ENCODE results near the gene CACNA1S.

Gene CACNA1S

DNA sequence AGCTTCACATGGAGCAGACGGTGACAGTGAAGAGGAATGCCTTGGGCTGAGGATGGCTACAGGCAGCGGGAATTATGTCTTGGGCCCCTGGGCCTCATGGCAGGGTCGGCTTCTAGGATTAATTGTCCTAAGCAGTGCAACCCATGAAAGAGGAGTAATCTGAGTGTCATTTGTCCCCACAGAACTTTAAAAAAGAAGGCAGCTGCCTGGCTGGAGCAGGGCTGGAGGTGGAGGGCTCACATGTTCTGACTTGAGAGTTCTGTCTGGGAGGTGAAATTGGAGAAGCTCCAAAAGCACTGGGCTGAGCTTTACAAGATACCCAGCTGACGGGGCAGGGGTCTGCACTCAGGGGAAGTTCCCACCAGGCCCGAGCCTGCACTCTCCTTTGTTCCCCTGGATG, 22.6 kb downstream of the CACNA1S start:
- Histone ChIP-seq H3K36me3 (ENCODE audit: control insufficient read depth, insufficient read depth, low read length, severe bottlenecking) (no peaks in the 10 kb centered on the region), H3K4me1 (ENCODE audit: control insufficient read depth, insufficient read depth, low read length) (no peaks in the 10 kb centered on the region), H3K27me3 (replicated peaks; ENCODE audit: control insufficient read depth, insufficient read depth, low read length) (peaks cover 57% of the 10 kb centered on the region), H3K4me3 (ENCODE audit: low read length) (no peak overlapping the region), H3K9me3 (ENCODE audit: control insufficient read depth, low read length) (no peaks in the 10 kb centered on the region), H3K9ac (ENCODE audit: low read length) (no peak overlapping the region)
- no peak for DNase-seq (ENCODE audit: low read depth)

DNA sequence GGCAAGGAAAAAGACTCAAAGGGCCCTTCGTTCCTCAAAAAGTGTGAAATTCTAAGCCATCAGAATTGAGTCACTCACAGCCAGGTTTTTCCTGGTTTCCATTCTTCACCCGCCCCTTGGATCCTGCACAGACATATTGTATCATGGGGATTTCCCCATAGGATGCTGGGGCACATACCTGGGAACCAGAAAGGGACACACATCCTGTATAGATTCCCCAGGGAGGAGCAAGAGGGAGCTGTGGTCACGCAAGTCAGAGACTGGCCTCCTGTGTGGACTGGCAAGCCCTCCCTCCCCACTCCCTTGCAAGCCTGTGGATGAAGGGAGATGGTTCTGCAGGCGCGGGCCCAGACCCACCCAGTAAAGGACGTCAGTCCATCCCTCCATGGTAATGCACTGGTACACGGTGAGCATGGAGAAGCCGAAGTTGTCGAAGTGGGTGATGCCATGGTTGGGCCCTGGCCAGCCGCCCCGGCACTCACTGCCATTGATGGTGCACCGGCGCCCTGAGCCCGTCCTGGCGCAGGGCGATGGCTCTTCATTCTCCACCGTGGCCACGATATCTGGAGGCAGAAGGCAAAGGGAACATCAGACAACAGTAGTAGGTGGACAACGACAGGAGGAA, 23.2 kb downstream of the CACNA1S start:
- no peaks in the 10 kb centered on the region for H3K9me3 ChIP-seq (ENCODE audit: control insufficient read depth, low read length)
- H3K27me3 ChIP-seq (replicated peaks; ENCODE audit: control insufficient read depth, insufficient read depth, low read length), result peaks cover 61% of the 10 kb centered on the region
- DNase-seq (ENCODE audit: low read depth), result no peak
- no peak overlapping the region for H3K9ac ChIP-seq (ENCODE audit: low read length)
- H3K4me1 ChIP-seq (ENCODE audit: control insufficient read depth, insufficient read depth, low read length), result no peaks in the 10 kb centered on the region
- no peak overlapping the region for H3K4me3 ChIP-seq (ENCODE audit: low read length)
- H3K36me3 ChIP-seq (ENCODE audit: control insufficient read depth, insufficient read depth, low read length, severe bottlenecking), result no peaks in the 10 kb centered on the region

DNA sequence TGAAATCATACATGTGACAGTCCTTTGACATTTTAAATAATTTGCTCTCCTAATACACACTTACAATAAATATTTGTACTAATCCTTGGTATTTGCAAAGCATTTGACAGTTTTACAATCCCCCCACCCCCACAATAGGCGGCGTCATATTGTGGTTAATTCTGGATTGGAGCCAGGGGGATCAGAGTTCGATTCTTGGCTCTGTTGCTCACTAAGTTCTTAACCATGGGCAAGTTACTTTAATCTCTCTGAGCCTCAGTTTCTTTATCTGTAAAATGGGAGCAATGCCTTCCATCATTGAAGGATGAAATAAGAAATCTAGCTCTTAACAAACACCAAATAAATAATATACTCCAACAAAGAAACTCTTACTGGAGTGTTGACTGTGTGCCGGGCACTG, 23.8 kb downstream of the CACNA1S start:
- Histone ChIP-seq H3K9me3 (ENCODE audit: control insufficient read depth, low read length) (no peaks in the 10 kb centered on the region), H3K4me3 (ENCODE audit: low read length) (no peak overlapping the region), H3K27me3 (replicated peaks; ENCODE audit: control insufficient read depth, insufficient read depth, low read length) (peaks cover 55% of the 10 kb centered on the region), H3K9ac (ENCODE audit: low read length) (no peak overlapping the region), H3K36me3 (ENCODE audit: control insufficient read depth, insufficient read depth, low read length, severe bottlenecking) (no peaks in the 10 kb centered on the region), H3K4me1 (ENCODE audit: control insufficient read depth, insufficient read depth, low read length) (peaks cover 3% of the 10 kb centered on the region)
- DNase-seq (ENCODE audit: low read depth), result no peak

DNA sequence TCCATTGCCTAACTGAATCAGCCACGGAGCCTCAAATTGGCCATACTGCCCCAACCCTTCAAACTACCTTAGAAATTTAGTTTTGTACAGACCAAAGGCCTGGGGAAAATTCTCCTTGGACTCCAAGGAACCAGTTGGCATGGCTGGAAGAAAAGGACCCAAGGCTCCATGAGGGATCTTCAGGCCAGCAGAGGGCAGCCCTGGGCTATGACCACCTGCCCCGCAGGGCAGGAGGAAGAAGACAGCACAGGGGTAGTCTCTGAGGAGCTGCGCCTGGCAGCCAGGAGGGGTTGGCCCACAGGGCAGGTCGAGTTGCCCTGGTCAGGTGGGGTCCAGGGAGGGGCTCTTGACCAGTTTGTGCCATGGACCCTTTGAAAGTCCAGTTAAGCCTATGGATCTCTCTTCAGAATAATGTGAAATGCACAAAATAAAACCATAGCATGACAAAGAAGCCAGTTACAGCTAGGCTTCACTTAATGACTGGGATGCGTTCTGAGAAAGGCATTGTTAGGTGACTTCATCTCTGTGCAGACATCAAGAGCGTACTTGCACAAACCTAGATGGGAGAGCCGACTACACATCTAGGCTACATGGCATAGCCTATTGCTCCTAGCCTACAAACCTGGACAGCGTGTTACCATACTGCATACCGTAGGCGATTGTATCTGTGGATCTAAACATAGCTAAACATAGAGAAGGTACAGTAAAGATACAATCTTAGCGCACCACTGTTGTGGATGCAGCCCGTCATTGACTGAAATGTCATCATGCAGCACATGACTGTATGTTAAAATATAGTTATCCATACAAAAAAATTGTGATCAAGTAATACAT, 26.1 kb downstream of the CACNA1S start:
- no peaks in the 10 kb centered on the region for H3K36me3 ChIP-seq (ENCODE audit: control insufficient read depth, insufficient read depth, low read length, severe bottlenecking)
- peaks cover 3% of the 10 kb centered on the region for H3K4me1 ChIP-seq (ENCODE audit: control insufficient read depth, insufficient read depth, low read length)
- peak; percentile 57 for DNase-seq (ENCODE audit: low read depth)
- H3K9ac ChIP-seq (ENCODE audit: low read length), result no peak overlapping the region
- H3K4me3 ChIP-seq (ENCODE audit: low read length), result no peak overlapping the region
- H3K9me3 ChIP-seq (ENCODE audit: control insufficient read depth, low read length), result no peaks in the 10 kb centered on the region
- peaks cover 46% of the 10 kb centered on the region for H3K27me3 ChIP-seq (replicated peaks; ENCODE audit: control insufficient read depth, insufficient read depth, low read length)

DNA sequence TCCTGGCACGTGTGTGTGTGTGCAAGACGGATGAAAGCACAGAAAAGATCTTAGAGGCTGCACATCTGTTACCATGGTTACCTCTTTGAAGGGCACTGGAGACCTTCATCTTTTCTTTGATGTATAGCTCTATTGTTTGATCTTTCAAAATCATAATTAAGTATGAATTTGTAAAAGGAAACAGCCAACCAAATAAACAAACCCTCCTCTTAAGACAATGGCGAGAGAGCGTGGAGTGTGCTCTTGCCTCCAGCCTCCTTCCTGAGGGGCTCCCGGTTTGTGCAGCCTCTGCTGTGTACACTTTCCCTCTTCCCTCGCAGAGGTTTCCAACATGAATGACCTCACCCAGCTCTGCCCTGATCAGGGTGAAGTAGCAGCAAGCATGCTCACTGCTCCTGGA, 27.9 kb downstream of the CACNA1S start:
- Histone ChIP-seq H3K36me3 (ENCODE audit: control insufficient read depth, insufficient read depth, low read length, severe bottlenecking) (no peaks in the 10 kb centered on the region), H3K9me3 (ENCODE audit: control insufficient read depth, low read length) (no peaks in the 10 kb centered on the region), H3K9ac (ENCODE audit: low read length) (no peak overlapping the region), H3K4me1 (ENCODE audit: control insufficient read depth, insufficient read depth, low read length) (peaks cover 3% of the 10 kb centered on the region), H3K4me3 (ENCODE audit: low read length) (no peak overlapping the region), H3K27me3 (replicated peaks; ENCODE audit: control insufficient read depth, insufficient read depth, low read length) (peaks cover 59% of the 10 kb centered on the region)
- no peak for DNase-seq (ENCODE audit: low read depth)

DNA sequence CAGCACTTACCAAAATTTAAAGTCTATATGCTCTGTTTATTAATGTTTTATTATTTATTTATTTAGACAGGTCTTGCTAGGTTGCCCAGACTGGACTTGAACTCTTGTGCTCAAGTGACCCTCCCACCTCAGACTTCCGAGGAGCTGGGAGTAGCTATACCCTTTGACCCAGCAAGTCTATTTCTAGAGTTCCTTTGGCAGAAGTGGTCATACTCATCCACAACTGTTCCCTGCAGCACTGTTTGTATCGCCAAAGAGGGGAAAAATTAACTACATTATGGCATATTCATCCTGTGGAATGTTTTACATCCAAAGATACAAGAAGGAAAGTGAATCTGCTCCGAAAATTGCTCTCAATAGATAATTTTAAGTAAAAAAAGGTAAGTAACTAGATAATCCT, 28.5 kb downstream of the CACNA1S start:
- no peak overlapping the region for H3K9ac ChIP-seq (ENCODE audit: low read length)
- H3K4me3 ChIP-seq (ENCODE audit: low read length), result no peak overlapping the region
- no peaks in the 10 kb centered on the region for H3K36me3 ChIP-seq (ENCODE audit: control insufficient read depth, insufficient read depth, low read length, severe bottlenecking)

DNA sequence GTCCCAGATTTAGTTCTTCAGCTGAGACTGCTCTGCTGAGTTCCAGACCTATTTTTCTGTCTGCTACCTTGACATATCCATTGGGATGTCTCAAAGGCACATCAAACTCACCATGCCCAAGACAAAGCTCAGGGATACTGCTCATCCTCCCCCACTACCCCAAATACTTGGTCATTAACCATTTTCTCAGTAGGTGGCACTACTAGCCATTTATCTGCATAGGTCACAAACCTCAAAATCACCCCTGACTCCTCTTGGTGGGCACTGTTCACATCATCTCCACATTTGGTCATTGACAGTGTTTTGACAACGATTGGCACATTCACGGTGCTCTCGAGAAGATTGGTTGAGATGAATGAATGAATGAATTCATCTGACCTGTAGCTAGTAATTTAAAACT, 32.1 kb downstream of the CACNA1S start:
- H3K9ac ChIP-seq (ENCODE audit: low read length), result no peak overlapping the region
- no peaks in the 10 kb centered on the region for H3K9me3 ChIP-seq (ENCODE audit: control insufficient read depth, low read length)
- no peak for DNase-seq (ENCODE audit: low read depth)
- no peaks in the 10 kb centered on the region for H3K36me3 ChIP-seq (ENCODE audit: control insufficient read depth, insufficient read depth, low read length, severe bottlenecking)
- H3K4me3 ChIP-seq (ENCODE audit: low read length), result no peak overlapping the region
- H3K4me1 ChIP-seq (ENCODE audit: control insufficient read depth, insufficient read depth, low read length), result peaks cover 3% of the 10 kb centered on the region
- peaks cover 52% of the 10 kb centered on the region for H3K27me3 ChIP-seq (replicated peaks; ENCODE audit: control insufficient read depth, insufficient read depth, low read length)

More for the DNA sequence above, 28.5 kb downstream of the CACNA1S start:
- Histone ChIP-seq H3K9me3 (ENCODE audit: control insufficient read depth, low read length) (no peaks in the 10 kb centered on the region), H3K27me3 (replicated peaks; ENCODE audit: control insufficient read depth, insufficient read depth, low read length) (peaks cover 61% of the 10 kb centered on the region), H3K4me1 (ENCODE audit: control insufficient read depth, insufficient read depth, low read length) (peaks cover 3% of the 10 kb centered on the region)
- DNase-seq (ENCODE audit: low read depth), result no peak

DNA sequence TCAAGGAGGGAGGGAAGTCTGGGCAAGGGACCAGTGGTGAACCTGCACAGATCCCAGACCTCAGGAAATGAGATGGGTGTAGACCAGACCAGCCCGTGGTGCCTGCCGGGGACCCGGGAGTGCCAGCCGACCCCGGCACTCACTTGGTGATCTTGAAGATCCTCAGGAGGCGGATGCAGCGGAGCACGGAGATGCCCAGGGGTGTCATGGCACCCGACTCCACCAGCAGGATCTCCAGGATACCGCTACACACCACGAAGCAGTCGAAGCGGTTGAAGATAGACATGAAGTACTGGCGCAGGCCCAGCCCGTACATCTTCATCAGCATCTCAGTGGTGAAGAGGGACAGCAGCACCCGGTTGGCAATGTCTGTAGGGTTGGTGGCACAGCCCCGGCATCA, 34.5 kb downstream of the CACNA1S start:
- H3K4me3 ChIP-seq (ENCODE audit: low read length), result no peak overlapping the region
- no peak overlapping the region for H3K9ac ChIP-seq (ENCODE audit: low read length)
- H3K4me1 ChIP-seq (ENCODE audit: control insufficient read depth, insufficient read depth, low read length), result no peaks in the 10 kb centered on the region
- H3K27me3 ChIP-seq (replicated peaks; ENCODE audit: control insufficient read depth, insufficient read depth, low read length), result peaks cover 41% of the 10 kb centered on the region
- H3K36me3 ChIP-seq (ENCODE audit: control insufficient read depth, insufficient read depth, low read length, severe bottlenecking), result no peaks in the 10 kb centered on the region
- DNase-seq (ENCODE audit: low read depth), result no peak
- no peaks in the 10 kb centered on the region for H3K9me3 ChIP-seq (ENCODE audit: control insufficient read depth, low read length)

DNA sequence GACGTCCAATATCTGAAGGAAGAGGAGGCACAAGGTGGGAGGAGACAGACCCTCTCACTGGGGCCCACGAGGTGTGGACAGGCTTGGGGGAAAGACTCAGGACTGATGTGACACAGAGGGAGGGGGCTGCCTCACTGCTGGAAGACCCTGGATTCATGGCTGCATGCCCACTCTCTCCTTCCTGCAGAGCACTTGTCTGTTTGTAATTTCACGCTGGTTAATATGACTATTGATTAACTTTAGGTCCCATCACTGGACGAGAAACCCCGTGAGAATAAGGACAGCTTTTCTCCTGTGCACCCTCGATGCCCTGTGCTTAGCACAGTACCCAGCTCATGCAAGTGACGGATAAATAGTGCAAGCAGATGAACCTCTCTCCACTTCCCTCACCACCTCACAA, 35.1 kb downstream of the CACNA1S start:
- Histone ChIP-seq H3K9ac (ENCODE audit: low read length) (no peak overlapping the region), H3K36me3 (ENCODE audit: control insufficient read depth, insufficient read depth, low read length, severe bottlenecking) (no peaks in the 10 kb centered on the region), H3K4me1 (ENCODE audit: control insufficient read depth, insufficient read depth, low read length) (no peaks in the 10 kb centered on the region), H3K9me3 (ENCODE audit: control insufficient read depth, low read length) (no peaks in the 10 kb centered on the region), H3K4me3 (ENCODE audit: low read length) (no peak overlapping the region), H3K27me3 (replicated peaks; ENCODE audit: control insufficient read depth, insufficient read depth, low read length) (peaks cover 36% of the 10 kb centered on the region)
- DNase-seq (ENCODE audit: low read depth), result no peak

DNA sequence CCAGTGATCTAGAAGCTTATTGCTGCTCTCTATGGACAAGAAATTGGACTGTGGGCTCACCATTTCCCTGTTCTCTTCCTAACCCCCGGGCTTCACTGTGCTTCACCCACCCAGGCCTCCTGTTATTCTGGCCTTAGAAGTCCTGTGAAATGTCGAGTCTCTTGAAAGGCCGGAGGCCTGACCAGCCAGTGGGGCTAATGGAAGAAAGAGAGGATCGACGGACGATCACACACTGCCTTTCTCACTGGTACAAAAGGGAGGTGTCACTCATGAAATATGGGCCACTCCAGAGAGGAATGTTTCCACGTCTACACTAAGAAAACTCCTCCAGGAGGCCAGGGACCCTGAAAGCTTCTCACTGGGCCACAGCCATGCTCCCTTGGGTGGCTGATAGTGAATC, 36.1 kb downstream of the CACNA1S start:
- Histone ChIP-seq H3K4me3 (ENCODE audit: low read length) (no peak overlapping the region), H3K9me3 (ENCODE audit: control insufficient read depth, low read length) (no peaks in the 10 kb centered on the region), H3K4me1 (ENCODE audit: control insufficient read depth, insufficient read depth, low read length) (no peaks in the 10 kb centered on the region), H3K36me3 (ENCODE audit: control insufficient read depth, insufficient read depth, low read length, severe bottlenecking) (no peaks in the 10 kb centered on the region), H3K27me3 (replicated peaks; ENCODE audit: control insufficient read depth, insufficient read depth, low read length) (peaks cover 46% of the 10 kb centered on the region), H3K9ac (ENCODE audit: low read length) (no peak overlapping the region)
- DNase-seq (ENCODE audit: low read depth), result no peak

DNA sequence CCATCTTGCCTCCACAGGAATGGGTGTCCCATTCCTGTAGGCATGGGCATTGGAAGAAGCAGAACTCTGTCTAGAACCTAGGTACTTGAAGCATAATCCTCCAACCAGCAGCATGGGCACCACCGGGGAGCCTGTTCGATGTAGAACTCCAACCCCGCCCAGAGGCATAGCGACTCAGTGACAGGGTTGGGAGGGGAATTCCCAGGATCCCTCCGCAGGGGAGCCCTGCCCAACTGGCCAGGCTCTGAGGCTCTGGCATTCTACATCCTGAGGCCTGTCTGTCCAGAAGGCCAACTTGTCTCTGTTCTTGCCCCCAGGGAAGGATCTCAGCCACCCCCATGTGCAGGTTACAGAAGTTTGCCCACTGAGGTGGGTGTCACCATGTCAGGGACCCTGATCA, 38.2 kb downstream of the CACNA1S start:
- no peak overlapping the region for H3K4me3 ChIP-seq (ENCODE audit: low read length)
- no peaks in the 10 kb centered on the region for H3K36me3 ChIP-seq (ENCODE audit: control insufficient read depth, insufficient read depth, low read length, severe bottlenecking)
- H3K27me3 ChIP-seq (replicated peaks; ENCODE audit: control insufficient read depth, insufficient read depth, low read length), result peaks cover 51% of the 10 kb centered on the region
- DNase-seq (ENCODE audit: low read depth), result no peak
- no peaks in the 10 kb centered on the region for H3K4me1 ChIP-seq (ENCODE audit: control insufficient read depth, insufficient read depth, low read length)
- H3K9ac ChIP-seq (ENCODE audit: low read length), result no peak overlapping the region
- no peaks in the 10 kb centered on the region for H3K9me3 ChIP-seq (ENCODE audit: control insufficient read depth, low read length)
